CD4-positive, alpha-beta T cell treated with Interleukin-4 for 1 hour (primary cell): ENCODE data around the gene MEIS1.

ENCODE experiments used
- DNase-seq, 2 donors: peaks; one replicate each; pipeline ENCODE4 v3.0.0-alpha.2; 2020 to 2022

Gene MEIS1

DNA sequence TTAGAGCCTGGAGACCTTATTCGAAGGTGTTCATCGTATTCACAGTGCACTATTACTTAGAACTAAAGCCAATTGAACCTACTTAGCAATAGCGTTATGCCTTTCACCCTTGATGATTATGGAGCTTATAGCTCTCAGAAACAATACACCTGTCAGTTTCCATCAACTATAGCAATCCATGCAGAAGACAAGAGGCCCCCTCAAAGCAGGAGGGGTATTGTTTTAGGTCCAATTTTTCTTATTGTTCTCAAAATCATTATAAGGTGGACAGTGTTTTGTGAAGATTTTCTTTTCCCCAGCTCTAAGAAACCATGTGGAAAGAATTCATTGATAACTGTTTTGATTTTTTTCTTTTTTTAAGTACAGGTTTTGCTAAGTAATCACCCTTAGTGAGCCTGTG lies 135.5 kb downstream of the MEIS1 start:
- DNase-seq, result no peak

GRCh38 chr2:66571918-66572317 lies 137.0 kb downstream of the MEIS1 start:
- no peak for DNase-seq

- no peak for DNase-seq
These were observed 137.5 kb downstream of the MEIS1 start for GRCh38 chr2:66572391-66572790.

DNA sequence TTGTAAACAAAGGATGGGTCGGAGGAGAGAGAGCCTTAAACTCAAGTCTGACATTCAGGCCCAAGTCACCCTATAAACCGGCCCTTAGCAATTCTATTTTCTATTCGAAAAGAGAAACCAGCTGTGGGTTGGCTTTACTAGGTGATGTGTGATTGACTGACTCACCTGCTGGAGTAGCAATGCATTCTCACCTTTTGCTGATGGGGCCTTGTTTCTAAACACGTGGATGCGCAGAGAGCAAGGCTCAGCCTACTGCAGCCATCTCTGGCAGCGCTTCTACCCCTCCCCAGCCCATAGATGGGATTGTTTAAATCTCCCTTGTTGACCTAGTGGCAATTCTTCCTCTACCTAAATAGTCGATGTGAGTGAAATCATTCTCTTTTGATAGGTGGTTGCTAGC lies 138.5 kb downstream of the MEIS1 start:
- DNase-seq, result no peak

DNA sequence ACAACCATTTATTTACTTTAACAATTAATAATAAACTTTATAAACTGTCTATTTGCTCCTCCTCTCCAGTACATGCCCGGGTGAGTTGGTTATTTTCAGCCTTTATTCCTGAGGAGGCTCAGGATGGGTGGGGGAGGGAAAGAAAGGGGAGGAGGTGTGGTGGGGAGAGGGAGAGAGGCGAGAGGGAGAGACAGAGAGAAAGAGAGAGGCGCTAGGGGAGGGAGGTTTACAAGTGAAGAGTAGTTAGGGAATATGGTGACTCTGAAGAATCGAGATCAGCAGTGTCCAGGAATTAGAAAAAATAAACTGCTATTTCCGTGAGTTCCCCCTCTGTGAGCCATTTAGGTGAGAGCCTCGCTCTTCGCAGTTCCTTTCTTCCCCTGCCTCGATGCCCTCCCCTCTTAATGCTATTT lies 138.9 kb downstream of the MEIS1 start:
- DNase-seq, result no peak

GRCh38 chr2:66574701-66575624 lies 140.0 kb downstream of the MEIS1 start:
- no peak for DNase-seq

DNA sequence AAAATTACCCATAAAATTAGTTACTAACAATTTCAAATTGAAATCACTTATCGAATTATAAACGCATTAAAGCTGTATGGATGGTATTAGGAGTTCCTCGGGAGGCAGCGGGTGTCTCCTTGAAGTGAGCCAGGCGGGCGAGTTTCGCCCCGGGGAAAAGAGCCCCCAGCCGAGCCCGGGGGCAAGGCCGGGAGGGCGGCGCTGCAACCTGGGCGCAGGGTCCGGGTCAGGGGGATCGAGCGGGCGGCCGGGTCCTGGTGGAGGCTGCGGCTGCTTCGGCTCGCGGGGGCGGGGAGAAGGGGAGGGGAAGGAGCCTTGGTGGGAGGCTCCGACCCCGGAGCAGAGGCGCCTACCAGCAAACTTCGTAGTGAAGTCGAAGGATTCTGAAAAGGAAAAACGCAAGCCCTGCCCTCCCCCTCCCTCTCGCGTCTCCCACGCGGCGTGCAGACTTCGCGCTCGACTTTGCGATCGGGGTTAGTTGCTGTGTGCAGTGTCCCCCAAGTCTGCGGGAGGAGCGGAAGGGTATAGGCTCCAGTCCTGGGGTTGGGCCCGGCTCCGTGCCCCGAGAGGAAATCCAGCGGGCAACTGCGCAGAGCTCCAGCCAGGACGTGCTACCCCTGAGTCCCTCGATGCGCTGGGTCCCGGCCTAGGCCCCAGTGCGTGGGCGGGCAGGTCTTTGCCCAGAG lies 140.8 kb downstream of the MEIS1 start:
- DNase-seq, result no peak

DNA sequence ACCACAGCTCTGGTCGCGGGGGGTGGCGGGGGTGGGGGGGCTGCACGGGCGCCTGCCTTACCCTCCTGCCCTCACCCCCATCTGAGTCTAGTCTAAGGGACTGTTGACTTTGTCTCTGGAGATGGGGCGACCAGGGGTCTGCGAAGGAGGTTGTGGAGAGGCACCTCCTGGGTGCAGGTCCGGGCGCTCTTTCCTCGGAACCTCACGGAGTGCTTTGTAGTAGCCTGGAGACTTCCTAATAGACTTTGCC lies 141.3 kb downstream of the MEIS1 start:
- DNase-seq, result no peak

DNA sequence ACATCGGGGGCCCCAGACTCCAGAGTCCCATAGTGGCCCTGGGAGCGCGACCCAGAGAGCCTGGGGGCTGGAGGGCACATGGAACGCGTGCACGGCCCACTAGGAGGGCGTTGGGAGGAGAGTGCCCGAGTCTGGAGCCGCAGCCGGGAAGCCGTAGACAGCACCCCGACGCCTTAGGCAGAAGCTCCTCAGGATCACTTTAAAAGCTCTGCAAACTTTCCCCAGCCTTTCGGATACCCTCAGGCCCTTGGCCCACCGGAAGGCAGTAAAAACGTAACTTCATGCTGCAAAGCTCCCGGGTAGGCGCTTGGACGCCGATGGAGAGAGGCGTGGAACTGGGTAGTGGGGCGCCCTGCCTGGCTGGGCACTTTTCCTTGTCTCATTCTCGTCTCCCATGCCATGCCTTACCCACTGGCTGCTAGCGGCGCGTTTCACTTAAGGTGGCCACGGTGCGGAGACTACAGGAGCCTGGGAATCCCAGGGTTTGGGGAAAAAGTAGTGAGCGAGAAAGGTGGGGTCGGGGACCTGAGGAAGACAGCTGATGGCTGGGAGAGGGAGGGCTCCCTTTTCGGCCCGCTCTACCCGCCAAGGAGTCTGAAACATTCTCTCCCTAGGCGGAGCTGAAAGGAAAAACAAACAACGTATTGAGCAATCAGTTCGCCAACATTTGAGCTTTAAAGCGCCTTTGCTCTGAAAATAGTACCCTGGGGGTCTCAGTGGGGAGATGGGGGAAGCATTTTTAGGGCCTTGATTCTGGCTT lies 141.8 kb downstream of the MEIS1 start:
- DNase-seq, result no peak

- DNase-seq, result no peak
These were observed 142.6 kb downstream of the MEIS1 start for GRCh38 chr2:66577321-66578053.

DNA sequence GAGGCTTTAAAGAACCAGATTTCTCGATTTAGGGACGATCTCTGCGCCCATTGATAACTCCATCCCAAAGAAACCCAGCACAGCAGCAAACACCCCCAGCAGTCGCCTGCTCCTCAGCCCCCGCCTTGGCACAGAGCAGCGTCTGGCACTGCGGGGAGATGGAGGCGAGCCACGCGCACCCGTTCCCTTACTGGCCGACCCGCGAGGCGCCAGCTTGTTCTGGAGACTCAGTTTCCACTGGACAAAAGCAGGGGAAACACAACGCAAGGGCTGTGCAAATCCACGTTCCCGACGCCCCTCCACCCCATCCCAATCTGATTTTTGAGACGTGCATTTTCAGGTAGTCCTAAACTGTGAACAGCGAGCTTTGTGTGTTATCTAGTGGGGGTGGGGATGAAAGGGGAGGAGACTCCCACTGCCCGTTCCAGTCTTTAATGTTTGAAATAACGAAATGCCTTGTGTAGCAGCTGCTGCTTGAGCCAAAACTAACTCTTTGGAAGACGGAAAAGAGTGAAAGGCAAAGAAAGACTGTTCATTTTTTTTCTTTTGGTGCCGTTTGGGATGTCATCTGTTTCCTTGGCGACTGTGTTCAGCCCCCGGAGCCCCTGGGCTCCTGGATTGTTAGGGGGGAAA lies 143.2 kb downstream of the MEIS1 start:
- no peak for DNase-seq

DNA sequence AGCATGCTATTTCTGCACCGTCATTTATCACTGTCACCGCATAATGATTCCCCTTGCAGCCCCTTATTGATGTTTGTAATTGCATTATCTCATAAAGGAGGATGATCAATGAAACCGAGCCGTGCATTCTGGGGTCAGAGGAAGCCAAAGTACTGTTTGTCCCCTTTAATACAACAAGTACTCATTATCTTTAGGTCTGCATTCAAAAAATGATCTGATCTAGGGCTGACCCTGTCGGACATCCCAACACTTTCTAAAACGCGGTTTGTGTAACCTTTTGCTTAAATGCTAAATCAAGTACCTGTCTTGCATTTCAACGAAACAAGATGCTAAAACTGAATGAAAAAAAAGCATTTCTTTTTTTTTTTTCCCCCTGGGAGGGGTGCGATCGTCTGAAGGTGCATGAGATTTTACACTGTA lies 143.8 kb downstream of the MEIS1 start:
- no peak for DNase-seq

GRCh38 chr2:66579186-66580126 lies 144.5 kb downstream of the MEIS1 start:
- no peak for DNase-seq

GRCh38 chr2:66580166-66581049 lies 145.5 kb downstream of the MEIS1 start:
- no peak for DNase-seq

DNA sequence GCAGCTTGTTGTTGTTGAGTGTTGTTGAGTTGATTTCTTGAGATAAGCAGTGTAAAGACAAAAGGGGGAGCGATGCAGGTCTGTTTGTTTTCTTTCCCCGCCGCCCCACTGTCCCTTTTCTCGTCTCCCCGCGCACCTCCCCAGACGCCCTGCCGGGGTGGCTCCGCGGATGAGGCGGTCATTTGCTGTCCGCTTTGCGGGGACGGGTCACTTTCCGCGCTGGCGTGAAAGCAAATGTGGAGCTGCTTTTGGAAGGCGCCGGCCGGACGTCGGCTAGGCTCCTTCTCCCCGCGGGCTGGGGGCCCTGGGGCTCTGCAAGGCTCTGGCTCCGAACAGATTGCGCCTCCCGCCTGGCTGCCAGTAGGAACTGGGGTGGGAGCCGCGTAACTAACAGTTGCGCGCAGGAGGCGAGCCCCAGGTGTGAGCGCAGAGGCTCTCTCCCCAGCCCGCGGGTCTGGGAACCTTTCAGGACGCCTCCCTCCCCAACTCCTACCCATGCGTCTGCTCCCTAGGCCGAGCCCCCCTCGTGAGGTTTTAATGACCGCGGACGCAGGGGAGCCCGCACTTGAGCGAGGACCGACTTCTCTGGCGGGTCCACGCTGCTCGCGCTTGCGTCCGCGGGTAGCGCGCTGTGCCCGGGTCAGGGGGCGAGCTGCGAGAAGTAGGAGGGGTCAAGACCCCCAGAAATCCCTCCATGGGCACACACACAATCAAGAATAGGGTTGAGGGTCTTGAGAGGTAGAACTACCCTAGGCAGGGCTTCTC lies 146.6 kb downstream of the MEIS1 start:
- no peak for DNase-seq

DNA sequence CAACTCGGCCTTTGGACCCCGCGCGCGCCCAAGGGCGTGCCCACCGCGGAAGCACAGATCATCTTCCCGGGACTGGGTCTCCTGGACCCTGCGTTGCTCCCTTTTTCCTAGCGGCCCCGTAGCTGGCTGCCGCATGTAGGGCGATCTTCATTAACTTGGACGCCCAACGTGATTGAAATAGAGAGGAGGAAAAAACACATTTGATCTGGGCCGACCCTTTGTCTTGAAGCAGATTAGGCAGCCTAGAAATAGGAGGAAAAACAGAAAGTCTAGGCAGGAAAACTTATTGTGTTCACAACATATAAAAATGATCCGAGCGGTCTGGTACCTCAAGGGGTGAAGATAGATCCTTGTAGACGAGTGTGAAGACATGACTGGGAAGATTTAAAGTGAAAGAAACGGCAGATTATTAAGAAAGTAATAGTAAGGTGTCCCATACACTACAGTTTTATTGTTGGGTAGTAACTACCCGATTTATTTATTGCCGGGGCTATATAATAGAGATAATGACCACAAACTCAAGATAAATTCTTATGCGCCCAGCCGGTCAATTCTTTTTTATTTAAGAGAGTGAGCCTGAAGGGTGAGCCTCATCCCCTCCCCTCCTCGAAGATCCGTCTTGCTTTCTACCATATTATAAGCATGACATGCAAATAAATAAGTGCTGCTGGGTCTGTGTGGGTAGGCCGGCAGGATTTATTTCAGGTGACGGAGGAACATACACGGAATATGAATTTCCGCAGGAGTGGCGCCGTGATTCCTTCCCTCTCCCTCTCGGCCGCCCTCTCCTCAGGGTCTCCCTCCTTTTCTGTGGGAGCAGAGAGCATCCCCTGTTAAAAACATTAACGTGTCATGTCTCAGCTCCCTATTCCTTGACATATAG lies 147.4 kb downstream of the MEIS1 start:
- no peak for DNase-seq

GRCh38 chr2:66582987-66583880 lies 148.3 kb downstream of the MEIS1 start:
- DNase-seq, result no peak
